GM10847 (cell line): ENCODE measurements around the gene BHMT2.

Experiments
- POLR2A ChIP-seq: IDR thresholded peaks from 2 replicates; pipeline ENCODE4 v1.6.1; 2011; ENCODE audit not compliant: insufficient read length; ENCODE audit errors: extremely low read depth

Gene BHMT2

DNA sequence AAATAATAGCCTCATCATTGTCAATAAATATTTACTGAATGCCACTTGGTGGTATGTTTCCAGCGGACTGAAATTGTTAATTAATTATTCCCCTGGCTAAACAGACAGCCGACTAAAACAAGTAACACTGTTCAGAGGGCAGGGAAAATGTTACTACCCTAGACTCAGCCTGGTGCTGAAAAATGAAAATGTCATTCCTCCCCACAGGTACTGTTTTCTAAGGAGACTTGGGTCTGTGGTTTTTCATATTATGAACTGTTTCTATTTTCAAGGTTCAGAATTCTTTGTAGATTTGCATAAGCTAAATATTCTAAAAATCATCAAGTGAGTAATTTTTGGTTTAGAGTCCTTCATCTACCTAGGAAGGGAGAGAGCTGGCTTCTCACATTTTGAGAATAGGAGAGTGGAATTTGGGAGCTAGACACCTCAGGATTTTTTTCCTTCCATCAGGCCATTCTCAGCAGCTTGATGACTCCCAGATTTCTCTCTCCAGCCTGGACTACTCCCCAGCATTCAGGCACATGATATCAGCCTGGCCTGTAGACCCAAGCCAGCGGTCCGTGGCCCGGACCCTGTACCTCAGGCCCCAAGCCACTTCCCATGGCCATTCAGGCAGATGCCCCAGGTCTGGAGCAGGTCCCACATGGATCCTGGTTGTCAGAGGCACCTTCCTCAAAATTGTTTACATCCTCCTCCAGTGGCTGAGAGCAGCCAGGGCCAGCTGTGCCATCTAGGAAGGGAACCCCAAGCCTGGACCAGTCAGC is 66.4 kb downstream of the BHMT2 start:
- TF ChIP-seq POLR2A = no peak

DNA sequence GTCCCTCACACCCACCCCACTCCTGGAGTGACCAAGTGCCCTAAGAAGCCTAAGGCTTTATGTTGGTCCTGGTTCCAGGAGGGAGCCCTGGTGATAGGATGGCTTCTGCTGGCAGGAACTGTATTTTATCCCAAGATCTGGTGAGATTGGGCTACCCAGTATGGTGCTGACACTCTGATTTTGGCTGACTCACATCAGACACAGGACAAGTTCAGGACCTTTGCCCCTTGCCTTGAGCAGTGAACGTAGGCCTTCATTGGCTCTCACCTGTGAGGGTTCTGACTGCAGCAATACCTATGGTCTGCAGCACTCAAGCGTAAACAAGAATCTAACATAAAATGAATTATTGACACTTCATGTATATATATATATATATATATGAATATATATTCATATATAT is 67.1 kb downstream of the BHMT2 start:
- no peak for TF ChIP-seq POLR2A
